NCI-H82 treated with DMSO at 0.1 percent for 48 hours (cell line): ENCODE results near the gene NPIPA1.
"Not testable (repeated sequence)": the region's sequence is repeated elsewhere in the genome, so short reads cannot be mapped to it uniquely, and the experiment has no call there.

ENCODE experiments used
- DNase-seq: peaks from one replicate; lab custom pipeline; 2025; ENCODE audit not compliant: unreplicated experiment; lab: John Stamatoyannopoulos, UW

Gene NPIPA1

GRCh38 chr16:14937143-14937542, at the start of gene NPIPA1:
TSS of gene NPIPA1 (plus strand) at chr16:14937443. CDS start at chr16:14937443, 0 bp downstream.
- not testable (repeated sequence) for DNase-seq

- DNase-seq, result not testable (repeated sequence)
Observed at GRCh38 chr16:14892111-14892510, 45.1 kb upstream of the NPIPA1 start.

GRCh38 chr16:14895382-14895781, 41.9 kb upstream of the NPIPA1 start:
- not testable (repeated sequence) for DNase-seq

- not testable (repeated sequence) for DNase-seq
Observed at GRCh38 chr16:14896023-14896422, 41.2 kb upstream of the NPIPA1 start.

- not testable (repeated sequence) for DNase-seq
Observed at GRCh38 chr16:14897006-14897664, 40.1 kb upstream of the NPIPA1 start.

GRCh38 chr16:14898162-14898561, 39.1 kb upstream of the NPIPA1 start:
- not testable (repeated sequence) for DNase-seq

GRCh38 chr16:14903191-14903957, 33.9 kb upstream of the NPIPA1 start:
- DNase-seq, result not testable (repeated sequence)

- not testable (repeated sequence) for DNase-seq
Observed at GRCh38 chr16:14909744-14910143, 27.5 kb upstream of the NPIPA1 start.

GRCh38 chr16:14910833-14911629, 26.2 kb upstream of the NPIPA1 start:
- DNase-seq, result not testable (repeated sequence)

- not testable (repeated sequence) for DNase-seq
Observed at GRCh38 chr16:14911954-14912353, 25.3 kb upstream of the NPIPA1 start.

GRCh38 chr16:14912588-14912987, 24.7 kb upstream of the NPIPA1 start:
- DNase-seq, result not testable (repeated sequence)

- not testable (repeated sequence) for DNase-seq
Observed at GRCh38 chr16:14918504-14918903, 18.7 kb upstream of the NPIPA1 start.

- DNase-seq, result not testable (repeated sequence)
Observed at GRCh38 chr16:14919837-14920600, 17.2 kb upstream of the NPIPA1 start.

- not testable (repeated sequence) for DNase-seq
Observed at GRCh38 chr16:14922285-14922684, 15.0 kb upstream of the NPIPA1 start.

- not testable (repeated sequence) for DNase-seq
Observed at GRCh38 chr16:14922968-14923367, 14.3 kb upstream of the NPIPA1 start.

- not testable (repeated sequence) for DNase-seq
Observed at GRCh38 chr16:14923394-14924088, 13.7 kb upstream of the NPIPA1 start.

- DNase-seq, result not testable (repeated sequence)
Observed at GRCh38 chr16:14924359-14924758, 12.9 kb upstream of the NPIPA1 start.

- not testable (repeated sequence) for DNase-seq
Observed at GRCh38 chr16:14924982-14925381, 12.3 kb upstream of the NPIPA1 start.

- DNase-seq, result not testable (repeated sequence)
Observed at GRCh38 chr16:14928064-14928714, 9.1 kb upstream of the NPIPA1 start.
